ENCODE measurements around the gene TM9SF4. TPM values are rescaled to one million over a fixed set of nuclear protein-coding genes. Genes with fewer than 3 reads are reported as not detected.
"Not testable (repeated sequence)": the region's sequence is repeated elsewhere in the genome, so short reads cannot be mapped to it uniquely, and the experiment has no call there.

The TM9SF4 gene
- total RNA-seq, 1 experiment from 2014 or later, result 36.9 TPM

GRCh38 chr20:32191422-32191821, 81.9 kb downstream of the TM9SF4 start:
- no peak for DNase-seq
- H3K36me3 ChIP-seq (replicated peaks; ENCODE audit: control insufficient read depth, insufficient read depth, low read length), result peaks cover 11% of the 10 kb centered on the region
- H3K27me3 ChIP-seq (ENCODE audit: control insufficient read depth, insufficient read depth, low read length), result no peaks in the 10 kb centered on the region; the same call in 1 of the 2 replicates
- H3K4me3 ChIP-seq (ENCODE audit: insufficient read depth, low read depth, low read length), result no peak overlapping the region

- no peak for DNase-seq
- Histone ChIP-seq H3K4me3 (ENCODE audit: insufficient read depth, low read depth, low read length) (no peak overlapping the region), H3K36me3 (replicated peaks; ENCODE audit: control insufficient read depth, insufficient read depth, low read length) (peaks cover 14% of the 10 kb centered on the region), H3K27me3 (ENCODE audit: control insufficient read depth, insufficient read depth, low read length) (no peaks in the 10 kb centered on the region; the same call in 1 of the 2 replicates)
Observed at GRCh38 chr20:32191873-32192272, 82.4 kb downstream of the TM9SF4 start.

GRCh38 chr20:32192698-32193097, 83.2 kb downstream of the TM9SF4 start:
- H3K4me3 ChIP-seq (ENCODE audit: insufficient read depth, low read depth, low read length), result no peak overlapping the region
- H3K27me3 ChIP-seq (ENCODE audit: control insufficient read depth, insufficient read depth, low read length), result no peaks in the 10 kb centered on the region; the same call in 1 of the 2 replicates
- peaks cover 20% of the 10 kb centered on the region for H3K36me3 ChIP-seq (replicated peaks; ENCODE audit: control insufficient read depth, insufficient read depth, low read length)
- DNase-seq, result no peak

- DNase-seq; H3K27me3 ChIP-seq (ENCODE audit: control insufficient read depth, insufficient read depth, low read length); H3K4me3 ChIP-seq (ENCODE audit: insufficient read depth, low read depth, low read length): not testable (repeated sequence)
- peaks cover 24% of the 10 kb centered on the region for H3K36me3 ChIP-seq (replicated peaks; ENCODE audit: control insufficient read depth, insufficient read depth, low read length)
Observed at GRCh38 chr20:32193336-32193735, 83.8 kb downstream of the TM9SF4 start.

- H3K4me3 ChIP-seq (ENCODE audit: insufficient read depth, low read depth, low read length), result no peak overlapping the region
- peaks cover 27% of the 10 kb centered on the region for H3K36me3 ChIP-seq (replicated peaks; ENCODE audit: control insufficient read depth, insufficient read depth, low read length)
- DNase-seq, result no peak
- H3K27me3 ChIP-seq (ENCODE audit: control insufficient read depth, insufficient read depth, low read length), result no peaks in the 10 kb centered on the region; the same call in 1 of the 2 replicates
Observed at GRCh38 chr20:32193996-32194395, 84.5 kb downstream of the TM9SF4 start.

GRCh38 chr20:32195581-32195980, 86.1 kb downstream of the TM9SF4 start:
- no peak for DNase-seq
- Histone ChIP-seq H3K36me3 (replicated peaks; ENCODE audit: control insufficient read depth, insufficient read depth, low read length) (peaks cover 32% of the 10 kb centered on the region), H3K27me3 (ENCODE audit: control insufficient read depth, insufficient read depth, low read length) (no peaks in the 10 kb centered on the region; the same call in 1 of the 2 replicates), H3K4me3 (ENCODE audit: insufficient read depth, low read depth, low read length) (no peak overlapping the region)

- not testable (repeated sequence) for H3K27me3 ChIP-seq (ENCODE audit: control insufficient read depth, insufficient read depth, low read length); H3K4me3 ChIP-seq (ENCODE audit: insufficient read depth, low read depth, low read length); DNase-seq
- H3K36me3 ChIP-seq (replicated peaks; ENCODE audit: control insufficient read depth, insufficient read depth, low read length), result peaks cover 40% of the 10 kb centered on the region
Observed at GRCh38 chr20:32196613-32197012, 87.1 kb downstream of the TM9SF4 start.

GRCh38 chr20:32197136-32197535, 87.6 kb downstream of the TM9SF4 start:
- not testable (repeated sequence) for H3K27me3 ChIP-seq (ENCODE audit: control insufficient read depth, insufficient read depth, low read length); H3K4me3 ChIP-seq (ENCODE audit: insufficient read depth, low read depth, low read length); DNase-seq
- H3K36me3 ChIP-seq (replicated peaks; ENCODE audit: control insufficient read depth, insufficient read depth, low read length), result peaks cover 44% of the 10 kb centered on the region

GRCh38 chr20:32199006-32199405, 89.5 kb downstream of the TM9SF4 start:
- Histone ChIP-seq H3K36me3 (replicated peaks; ENCODE audit: control insufficient read depth, insufficient read depth, low read length) (peaks cover 45% of the 10 kb centered on the region), H3K4me3 (ENCODE audit: insufficient read depth, low read depth, low read length) (no peak overlapping the region), H3K27me3 (ENCODE audit: control insufficient read depth, insufficient read depth, low read length) (no peaks in the 10 kb centered on the region)
- DNase-seq, result no peak

- DNase-seq, result no peak
- H3K27me3 ChIP-seq (ENCODE audit: control insufficient read depth, insufficient read depth, low read length), result no peaks in the 10 kb centered on the region
- no peak overlapping the region for H3K4me3 ChIP-seq (ENCODE audit: insufficient read depth, low read depth, low read length)
- peaks cover 36% of the 10 kb centered on the region for H3K36me3 ChIP-seq (replicated peaks; ENCODE audit: control insufficient read depth, insufficient read depth, low read length)
Observed at GRCh38 chr20:32201296-32201976, 91.9 kb downstream of the TM9SF4 start.

- no peak for DNase-seq
- Histone ChIP-seq H3K27me3 (ENCODE audit: control insufficient read depth, insufficient read depth, low read length) (no peaks in the 10 kb centered on the region), H3K36me3 (replicated peaks; ENCODE audit: control insufficient read depth, insufficient read depth, low read length) (peaks cover 33% of the 10 kb centered on the region), H3K4me3 (ENCODE audit: insufficient read depth, low read depth, low read length) (no peak overlapping the region)
Observed at GRCh38 chr20:32201977-32202363, 92.5 kb downstream of the TM9SF4 start.

GRCh38 chr20:32203356-32204204, 94.1 kb downstream of the TM9SF4 start:
- DNase-seq, result no peak
- peaks cover 23% of the 10 kb centered on the region for H3K36me3 ChIP-seq (replicated peaks; ENCODE audit: control insufficient read depth, insufficient read depth, low read length)
- no peak overlapping the region for H3K4me3 ChIP-seq (ENCODE audit: insufficient read depth, low read depth, low read length)
- no peaks in the 10 kb centered on the region for H3K27me3 ChIP-seq (ENCODE audit: control insufficient read depth, insufficient read depth, low read length)

GRCh38 chr20:32204205-32205109, 94.9 kb downstream of the TM9SF4 start:
- H3K36me3 ChIP-seq (replicated peaks; ENCODE audit: control insufficient read depth, insufficient read depth, low read length), result peaks cover 19% of the 10 kb centered on the region
- no peak overlapping the region for H3K4me3 ChIP-seq (ENCODE audit: insufficient read depth, low read depth, low read length)
- H3K27me3 ChIP-seq (ENCODE audit: control insufficient read depth, insufficient read depth, low read length), result no peaks in the 10 kb centered on the region
- DNase-seq, result no peak

GRCh38 chr20:32205110-32205842, 95.8 kb downstream of the TM9SF4 start:
- no peak overlapping the region for H3K4me3 ChIP-seq (ENCODE audit: insufficient read depth, low read depth, low read length)
- H3K27me3 ChIP-seq (ENCODE audit: control insufficient read depth, insufficient read depth, low read length), result no peaks in the 10 kb centered on the region
- DNase-seq, result no peak
- H3K36me3 ChIP-seq (replicated peaks; ENCODE audit: control insufficient read depth, insufficient read depth, low read length), result peaks cover 19% of the 10 kb centered on the region
